Measurements from ENCODE around the gene MTERF1. TPM values are rescaled to one million over a fixed set of nuclear protein-coding genes. Genes with fewer than 3 reads are reported as not detected.
"Not testable (repeated sequence)": the region's sequence is repeated elsewhere in the genome, so short reads cannot be mapped to it uniquely, and the experiment has no call there.

The MTERF1 gene
- total RNA-seq, result 9.6 TPM
- long read RNA-seq, partial matches to known transcripts, result 0 of 5 reads
- long read RNA-seq, other reads (novel, unspliced or antisense), result 1 of 5 reads

GRCh38 chr7:91880413-91881241 lies at the start of gene MTERF1:
Gene MTERF1, minus strand, starts transcription at chr7:91880702. Its CDS starts 619 bp downstream, at chr7:91880083.
- ATAC-seq (ENCODE audit: poor library complexity) (peak; percentile 100), DNase-seq (peak; percentile 96)
- intact Hi-C loops (cut with DNase I), result no loop called here

- no peak for DNase-seq
- no peak for ATAC-seq (ENCODE audit: poor library complexity)
- intact Hi-C loops (cut with DNase I), result no loop called here
Observed at GRCh38 chr7:91929463-91929862, 49.0 kb upstream of the MTERF1 start.

- intact Hi-C loops (cut with DNase I), result no loop called here
- no peak for ATAC-seq (ENCODE audit: poor library complexity)
Observed at GRCh38 chr7:91927912-91928311, 47.4 kb upstream of the MTERF1 start.

GRCh38 chr7:91922857-91923256 lies 42.4 kb upstream of the MTERF1 start:
- no peak for DNase-seq
- ATAC-seq (ENCODE audit: poor library complexity), result no peak
- intact Hi-C loops (cut with DNase I), result no loop called here

More at GRCh38 chr7:91927912-91928311, 47.4 kb upstream of the MTERF1 start:
- no peak for DNase-seq

- intact Hi-C loops (cut with DNase I), result no loop called here
- no peak for DNase-seq
- no peak for ATAC-seq (ENCODE audit: poor library complexity)
Observed at GRCh38 chr7:91918356-91918755, 37.9 kb upstream of the MTERF1 start.

- intact Hi-C loops (cut with DNase I), result no loop called here
- DNase-seq (no peak), ATAC-seq (ENCODE audit: poor library complexity) (no peak)
Observed at GRCh38 chr7:91916051-91916440, 35.5 kb upstream of the MTERF1 start.

- DNase-seq, result no peak
- ATAC-seq (ENCODE audit: poor library complexity), result no peak
- intact Hi-C loops (cut with DNase I), result no loop called here
Observed at GRCh38 chr7:91915401-91916050, 35.0 kb upstream of the MTERF1 start.

- DNase-seq (no peak), ATAC-seq (ENCODE audit: poor library complexity) (no peak)
- intact Hi-C loops (cut with DNase I), result no loop called here
Observed at GRCh38 chr7:91913612-91914011, 33.1 kb upstream of the MTERF1 start.

GRCh38 chr7:91912494-91912893 lies 32.0 kb upstream of the MTERF1 start:
- DNase-seq, result no peak
- no peak for ATAC-seq (ENCODE audit: poor library complexity)
- intact Hi-C loops (cut with DNase I), result no loop called here

GRCh38 chr7:91911121-91911520 lies 30.6 kb upstream of the MTERF1 start:
- no peak for ATAC-seq (ENCODE audit: poor library complexity)
- no peak for DNase-seq
- intact Hi-C loops (cut with DNase I), result no loop called here

GRCh38 chr7:91910171-91910570 lies 29.7 kb upstream of the MTERF1 start:
- intact Hi-C loops (cut with DNase I), result no loop called here
- ATAC-seq (ENCODE audit: poor library complexity) (no peak), DNase-seq (no peak)

GRCh38 chr7:91899563-91899962 lies 19.1 kb upstream of the MTERF1 start:
- no peak for DNase-seq
- no peak for ATAC-seq (ENCODE audit: poor library complexity)
- intact Hi-C loops (cut with DNase I), result no loop called here

- intact Hi-C loops (cut with DNase I), result no loop called here
- ATAC-seq (ENCODE audit: poor library complexity) (no peak), DNase-seq (no peak)
Observed at GRCh38 chr7:91898240-91898992, 17.9 kb upstream of the MTERF1 start.

GRCh38 chr7:91894781-91895480 lies 14.4 kb upstream of the MTERF1 start:
- DNase-seq, result no peak
- no peak for ATAC-seq (ENCODE audit: poor library complexity)
- intact Hi-C loops (cut with DNase I), result no loop called here

GRCh38 chr7:91893699-91894098 lies 13.2 kb upstream of the MTERF1 start:
- ATAC-seq (ENCODE audit: poor library complexity); intact Hi-C loops (cut with DNase I); DNase-seq: not testable (repeated sequence)

GRCh38 chr7:91892821-91893340 lies 12.4 kb upstream of the MTERF1 start:
- intact Hi-C loops (cut with DNase I), result no loop called here
- ATAC-seq (ENCODE audit: poor library complexity) (no peak), DNase-seq (no peak)

- DNase-seq (no peak), ATAC-seq (ENCODE audit: poor library complexity) (no peak)
- intact Hi-C loops (cut with DNase I), result no loop called here
Observed at GRCh38 chr7:91892099-91892705, 11.7 kb upstream of the MTERF1 start.

Data from Right ventricle myocardium superior (tissue), 1 donor.